OCI-LY3 (cell line): ENCODE measurements around the gene BID.

Experiments
- H2AFZ ChIP-seq: fragments of 200-600, 300-600 bp; shearing (Covaris generic); 2 replicates; pipeline ENCODE4 v1.6.0; 2014; ENCODE audit warnings: antibody characterized with exemption, low read depth, low read length
- H3K27ac ChIP-seq: fragments of 200-600, 300-600 bp; sonication (generic); 2 replicates; pipeline ENCODE4 v1.5.1; 2014; ENCODE audit warnings: mild to moderate bottlenecking, low read length, moderate library complexity, mixed read lengths
- H3K27me3 ChIP-seq: fragments of 200-600, 300-600 bp; sonication (generic); 2 replicates; pipeline ENCODE4 v1.6.1; 2014; ENCODE audit warnings: low read depth, low read length, mixed read lengths
- H3K36me3 ChIP-seq: fragments of 200-600, 300-600 bp; sonication (generic); replicated peaks from 2 replicates; pipeline ENCODE3; 2014; ENCODE audit warnings: low read depth, low read length, mixed read lengths
- H3K4me1 ChIP-seq: fragments of 300-600, 200-600 bp; sonication (generic); 2 replicates; pipeline ENCODE4 v1.6.1; 2014; ENCODE audit warnings: low read length, mixed read lengths
- H3K4me2 ChIP-seq: fragments of 200-600, 300-600 bp; sonication (generic); 2 replicates; pipeline ENCODE4 v1.6.1; 2014; ENCODE audit warnings: low read length, mixed read lengths
- H3K4me3 ChIP-seq: fragments of 300-600, 200-600 bp; sonication (generic); 2 replicates; pipeline ENCODE4 v1.5.1; 2014; ENCODE audit warnings: antibody characterized with exemption, mild to moderate bottlenecking, low read length, moderate library complexity
- H3K79me2 ChIP-seq: fragments of 300-600, 200-600 bp; shearing (Covaris generic); 2 replicates; pipeline ENCODE4 v1.6.1; 2014; ENCODE audit warnings: mild to moderate bottlenecking, low read length, mixed read lengths
- H3K9ac ChIP-seq: fragments of 300-600, 200-600 bp; shearing (Covaris generic); 2 replicates; pipeline ENCODE4 v1.6.0; 2014; ENCODE audit warnings: mild to moderate bottlenecking, low read length, moderate library complexity
- H3K9me3 ChIP-seq: fragments of 200-600, 300-600 bp; shearing (Covaris generic); 2 replicates; pipeline ENCODE4 v1.6.1; 2014; ENCODE audit warnings: low read length, mixed read lengths; ENCODE audit not compliant: insufficient read depth
- H4K20me1 ChIP-seq: fragments of 200-600, 300-600 bp; sonication (generic); 2 replicates; pipeline ENCODE4 v1.6.1; 2016; ENCODE audit warnings: low read length, mixed read lengths; ENCODE audit not compliant: insufficient read depth
- CTCF ChIP-seq: fragments of 200-600, 300-600 bp; sonication (generic); IDR thresholded peaks from 2 replicates; pipeline ENCODE4 v1.5.1; 2014; ENCODE audit warnings: antibody characterized with exemption, low read length, low read depth
- EZH2phosphoT487 ChIP-seq: fragments of 200-600 bp; shearing (Covaris generic); IDR thresholded peaks from 2 replicates; pipeline ENCODE4 v1.6.1; 2018; ENCODE audit warnings: antibody characterized with exemption, mixed run types, low read depth

Gene BID

GRCh38 chr22:17780116-17780740 lies 6.0 kb upstream of the BID start:
- TF ChIP-seq EZH2phosphoT487 (no peak), CTCF (no peak)
- Histone ChIP-seq H2AFZ (no peak overlapping the region), H4K20me1 (no peaks in the 10 kb centered on the region), H3K4me3 (peak overlapping the region; percentile 83), H3K4me1 (peaks cover 66% of the 10 kb centered on the region), H3K4me2 (peak overlapping the region; percentile 99), H3K27me3 (no peaks in the 10 kb centered on the region), H3K9ac (peak overlapping the region; percentile 97), H3K27ac (peak overlapping the region; percentile 94), H3K9me3 (no peaks in the 10 kb centered on the region), H3K36me3 (peaks cover 23% of the 10 kb centered on the region), H3K79me2 (peaks cover 55% of the 10 kb centered on the region)

DNA sequence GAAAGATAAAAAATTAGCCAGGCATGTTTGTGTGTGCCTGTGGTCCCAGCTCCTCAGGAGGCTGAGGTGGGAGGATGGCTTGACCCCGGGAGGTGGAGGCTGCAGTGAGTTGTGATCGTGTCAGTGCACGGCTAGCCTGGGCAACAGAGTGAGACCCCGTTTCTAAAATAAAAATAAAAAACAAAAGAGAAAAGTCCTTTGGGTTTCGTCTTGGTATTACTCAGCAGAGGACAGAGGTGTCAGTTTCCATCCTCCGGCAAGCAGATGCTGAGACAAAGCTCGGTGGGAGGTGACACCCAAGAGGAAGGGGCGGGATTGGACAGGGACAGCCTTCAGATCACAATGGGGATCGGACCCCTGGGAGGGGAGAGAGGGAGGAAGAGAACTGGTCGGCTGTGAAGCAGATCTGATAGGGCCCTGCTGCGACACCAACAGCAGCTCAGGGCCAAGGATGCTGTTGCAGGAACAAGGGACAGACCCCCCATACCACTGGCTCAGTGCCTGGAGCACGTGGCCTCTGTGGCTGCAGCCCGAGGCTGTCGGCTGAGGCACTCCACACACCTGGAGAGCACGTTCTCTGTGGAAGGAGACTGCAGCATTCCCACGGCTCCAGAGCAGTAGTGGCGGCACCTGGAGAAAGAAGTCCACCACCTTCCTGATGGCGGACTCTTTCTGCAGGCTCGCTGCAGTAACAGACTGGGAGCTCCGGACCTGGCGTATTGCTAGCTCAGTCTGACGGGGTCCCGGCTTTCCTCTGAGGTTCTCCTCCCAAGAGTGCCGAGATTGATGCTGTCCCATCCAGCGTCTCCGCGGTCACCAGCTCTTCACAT lies 5.2 kb upstream of the BID start:
- Histone ChIP-seq H3K27me3 (no peaks in the 10 kb centered on the region), H3K36me3 (peaks cover 20% of the 10 kb centered on the region), H3K9ac (peak overlapping the region; percentile 97), H3K79me2 (peaks cover 57% of the 10 kb centered on the region), H4K20me1 (no peaks in the 10 kb centered on the region), H3K9me3 (no peaks in the 10 kb centered on the region), H3K4me1 (peaks cover 73% of the 10 kb centered on the region), H3K4me2 (peak overlapping the region; percentile 99), H3K4me3 (peak overlapping the region; percentile 83), H2AFZ (no peak overlapping the region), H3K27ac (peak overlapping the region; percentile 94)
- no peak for TF ChIP-seq CTCF
- no peak for TF ChIP-seq EZH2phosphoT487

DNA sequence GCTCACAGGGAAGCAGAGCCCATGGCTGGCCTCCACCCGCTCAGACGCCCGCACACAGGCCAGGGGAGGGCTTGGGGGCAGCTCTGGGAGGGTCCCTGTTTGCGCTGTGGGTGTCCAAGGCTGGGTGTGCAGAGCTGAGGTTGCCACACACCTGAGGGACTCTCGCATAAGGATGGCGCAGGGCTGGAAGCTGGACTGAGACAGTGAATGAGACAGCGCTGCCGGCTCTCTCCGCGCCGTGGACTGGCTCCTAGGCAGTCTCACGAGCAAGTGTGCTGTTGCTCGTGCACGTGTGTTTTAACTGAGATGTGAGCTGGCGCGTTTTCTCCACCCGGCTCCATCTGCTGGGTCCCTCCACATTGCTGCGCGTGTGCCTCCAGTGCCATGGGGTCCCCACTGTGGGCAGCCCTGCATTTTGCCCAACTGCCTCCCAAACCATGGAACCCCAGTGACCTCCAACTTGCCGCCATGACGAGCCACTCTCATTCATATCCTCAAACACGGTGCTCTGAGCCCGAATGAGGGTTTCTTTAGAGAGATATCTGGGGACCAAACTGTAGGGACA lies 4.2 kb upstream of the BID start:
- peaks cover 74% of the 10 kb centered on the region for H3K4me1 ChIP-seq
- H3K27ac ChIP-seq = peak overlapping the region; percentile 94
- H3K9ac ChIP-seq = peak overlapping the region; percentile 97
- no peaks in the 10 kb centered on the region for H3K9me3 ChIP-seq
- peak overlapping the region; percentile 99 for H3K4me2 ChIP-seq
- peaks cover 20% of the 10 kb centered on the region for H3K36me3 ChIP-seq
- peaks cover 66% of the 10 kb centered on the region for H3K79me2 ChIP-seq
- TF ChIP-seq CTCF = no peak
- TF ChIP-seq EZH2phosphoT487 = no peak
- H3K4me3 ChIP-seq = peak overlapping the region; percentile 83
- no peak overlapping the region for H2AFZ ChIP-seq
- H4K20me1 ChIP-seq = no peaks in the 10 kb centered on the region
- no peaks in the 10 kb centered on the region for H3K27me3 ChIP-seq

- H3K4me2 ChIP-seq = peak overlapping the region; percentile 99
- H3K4me3 ChIP-seq = peak overlapping the region; percentile 83
- peak overlapping the region; percentile 97 for H3K9ac ChIP-seq
- H3K79me2 ChIP-seq = peaks cover 73% of the 10 kb centered on the region
- no peaks in the 10 kb centered on the region for H3K9me3 ChIP-seq
- H2AFZ ChIP-seq = no peak overlapping the region; the same call in 1 of the 2 replicates
- TF ChIP-seq CTCF (no peak), EZH2phosphoT487 (no peak)
- peaks cover 70% of the 10 kb centered on the region for H3K4me1 ChIP-seq
- H3K27me3 ChIP-seq = no peaks in the 10 kb centered on the region
- H4K20me1 ChIP-seq = peaks cover 6% of the 10 kb centered on the region
- H3K27ac ChIP-seq = peak overlapping the region; percentile 94
- H3K36me3 ChIP-seq = peaks cover 27% of the 10 kb centered on the region
Measured at GRCh38 chr22:17777717-17778044, 3.4 kb upstream of the BID start.
